Psoas muscle (tissue), 8 donors: ENCODE measurements around the gene PLXND1. TPM values are rescaled to one million over a fixed set of nuclear protein-coding genes. Genes with fewer than 3 reads are reported as not detected.

Source experiments
- ATAC-seq, 4 donors: fragments of 200-7000 bp; cut with Tn5 transposase; one replicate each; pipeline ENCODE4 v1.9.1; 2020; ENCODE audit warnings: moderate library complexity in 3 of 4, mild to moderate bottlenecking in 2 of 4
- DNase-seq, 2 donors: peaks; one replicate each; pipeline ENCODE4 v3.0.0-alpha.2; 2020
- H3K27ac ChIP-seq: fragments of 200-600 bp; one replicate; pipeline ENCODE4 v1.8.0; 2022
- H3K27me3 ChIP-seq, 3 donors: fragments of 200-600 bp in 1 of 3; one replicate each; pipeline versions ENCODE4 v1.6.1 to v1.8.0; 2013 to 2022; ENCODE audit warnings: low read length in 2 of 3, mild to moderate bottlenecking in 2 of 3, moderate library complexity in 1 of 3; ENCODE audit not compliant: insufficient read depth in 3 of 3
- H3K36me3 ChIP-seq, 2 donors: fragments of 200-600 bp in 1 of 2; one replicate each; pipeline versions ENCODE4 v1.6.1 to v1.8.0; 2013 to 2022; ENCODE audit warnings: low read depth in 1 of 2, mild to moderate bottlenecking in 1 of 2, moderate library complexity in 1 of 2; ENCODE audit not compliant: insufficient read depth in 1 of 2
- H3K4me1 ChIP-seq: fragments of 200-600 bp; one replicate; pipeline ENCODE4 v1.8.0; 2022
- H3K4me3 ChIP-seq: fragments of 200-600 bp; one replicate; pipeline ENCODE4 v1.8.0; 2022; ENCODE audit warnings: mild to moderate bottlenecking
- H3K9me3 ChIP-seq: fragments of 200-600 bp; one replicate; pipeline ENCODE4 v1.8.0; 2022
- CTCF ChIP-seq: fragments of 200-600 bp; IDR thresholded peaks from one replicate; pipeline ENCODE4 v1.8.0; 2022; ENCODE audit warnings: antibody characterized with exemption
- WGBS, 3 donors: extraction: QIAGEN DNeasy Blood & Tissue Kit; methylation state at CpG; one replicate each; pipeline versions ENCODE4 v1.1.6 to v1.1.7; 2013; 5-methylcytosine and 5-hydroxymethylcytosine counted together
- intact Hi-C, 2 donors: fragments of 100-400 bp; cut with DNase I; formaldehyde crosslinking; loops; one replicate each; pipeline versions ENCODE4 v1.11.0 to v1.14.2; 2022
- polyA plus RNA-seq, 3 donors: library from polyadenylated mRNA; stranded (reverse); fragments of 200-250 nt; gene quantifications; one replicate each; pipeline ENCODE4 v1.2.3, GENCODE V29; 2013
- total RNA-seq, 4 donors: library from RNA; stranded (reverse); fragmentation: NEBNext Ultra II Directional in 2 of 4; extraction: Animal tissue kit (Norgen Biotek cat#: 25700) in 2 of 4; gene quantifications; one replicate each; pipeline versions ENCODE4 v1.2.1 to v1.2.4, GENCODE V29; 2021 to 2023
- donor health status: healthy with polysubstance abuse.
- donor health status: DM: no; HTN: no; CAD: no; lungs with moderate emphysema.
- donor health status: Bipolar disorder and iron deficiency.
- donor health status: healthy.
- donor health status: DM: yes; HTN: yes; CAD: no.
- donor health status: DM: no; HTN: no; CAD: no.
- donor health status: DM: no; HTN: no; CAD: no.
- donor health status: DM: yes; HTN: yes; CAD: no.

The PLXND1 gene
- total and polyA plus RNA-seq, 7 donors, result 15.5 to 49.9 (median 28.2) TPM

GRCh38 chr3:129603561-129603942 lies 2.9 kb downstream of the PLXND1 start:
- DNase-seq (peak in 1 of 2 donors; percentile 23), ATAC-seq (no peak)
- Histone ChIP-seq H3K27ac (peak overlapping the region; percentile 67), H3K36me3 (no peaks in the 10 kb centered on the region), H3K27me3 (peaks cover 0 to 9% (median 0%) of the 10 kb centered on the region in 3 donors), H3K4me1 (peaks cover 45% of the 10 kb centered on the region), H3K9me3 (no peaks in the 10 kb centered on the region), H3K4me3 (peak overlapping the region; percentile 68)
- TF ChIP-seq CTCF, result no peak
- WGBS, 3 donors, result 39 to 48% (median 41%) methylated on average over 7 of the region's 7 CpGs
- intact Hi-C loops, result loop anchor here in 1 of 2 donors (5.0 kb wide), 1 partner anchor 96 kb away; no protein-coding TSS in a partner anchor

GRCh38 chr3:129602730-129603560 lies 3.5 kb downstream of the PLXND1 start:
- H3K27ac ChIP-seq, result peak overlapping the region; percentile 67

GRCh38 chr3:129602309-129602708 lies 4.2 kb downstream of the PLXND1 start:
- Histone ChIP-seq H3K4me1 (peaks cover 52% of the 10 kb centered on the region), H3K27ac (peak overlapping the region; percentile 67), H3K9me3 (no peaks in the 10 kb centered on the region), H3K36me3 (no peaks in the 10 kb centered on the region), H3K4me3 (peak overlapping the region; percentile 68), H3K27me3 (peaks cover 0 to 9% (median 0%) of the 10 kb centered on the region in 3 donors)
- intact Hi-C loops, result loop anchor here in 1 of 2 donors (5.0 kb wide), 1 partner anchor 95 kb away; no protein-coding TSS in a partner anchor
- ATAC-seq (no peak), DNase-seq (no peak)
- TF ChIP-seq CTCF, result no peak
- 73 to 78% (median 76%) methylated on average over 11 of the region's 11 CpGs for WGBS, 3 donors

More at GRCh38 chr3:129602730-129603560, 3.5 kb downstream of the PLXND1 start:
- no peak for TF ChIP-seq CTCF
- H3K9me3 ChIP-seq, result no peaks in the 10 kb centered on the region
- no peaks in the 10 kb centered on the region for H3K36me3 ChIP-seq
- peaks cover 46% of the 10 kb centered on the region for H3K4me1 ChIP-seq
- peak overlapping the region; percentile 68 for H3K4me3 ChIP-seq
- DNase-seq (peak; percentile 76 to 87), ATAC-seq (peak; percentile 57 to 65 (median 62))
- intact Hi-C loops, result loop anchor here in 1 of 2 donors (5.0 kb wide), 1 partner anchor 96 kb away; no protein-coding TSS in a partner anchor
- 33 to 38% (median 36%) methylated on average over 15 of the region's 15 CpGs for WGBS, 3 donors
- peaks cover 0 to 9% (median 0%) of the 10 kb centered on the region in 3 donors for H3K27me3 ChIP-seq

GRCh38 chr3:129601713-129602112 lies 4.8 kb downstream of the PLXND1 start:
- Histone ChIP-seq H3K4me1 (peaks cover 58% of the 10 kb centered on the region), H3K9me3 (no peaks in the 10 kb centered on the region), H3K27me3 (peaks cover 0 to 9% (median 0%) of the 10 kb centered on the region in 3 donors), H3K36me3 (no peaks in the 10 kb centered on the region), H3K4me3 (peak overlapping the region; percentile 68), H3K27ac (peak overlapping the region; percentile 67)
- no peak for ATAC-seq
- TF ChIP-seq CTCF, result no peak
- DNase-seq, result no peak
- 49 to 68% (median 66%) methylated on average over 5 of the region's 5 CpGs for WGBS, 3 donors
- intact Hi-C loops, result loop anchor here in 1 of 2 donors (5.0 kb wide), 1 partner anchor 94 kb away; no protein-coding TSS in a partner anchor
